Measurements from ENCODE around the gene SH3TC1.

SH3TC1 gene

GRCh38 chr4:8263397-8263796 lies 64.3 kb downstream of the SH3TC1 start:
- no peak for DNase-seq (ENCODE audit: low spot score)

GRCh38 chr4:8264106-8264505 lies 65.0 kb downstream of the SH3TC1 start:
- DNase-seq (ENCODE audit: low spot score) = no peak

GRCh38 chr4:8265171-8265929 lies 66.3 kb downstream of the SH3TC1 start:
- DNase-seq (ENCODE audit: low spot score) = no peak

- DNase-seq (ENCODE audit: low spot score) = no peak
Observed at GRCh38 chr4:8266088-8266487, 67.0 kb downstream of the SH3TC1 start.

- DNase-seq (ENCODE audit: low spot score) = no peak
Observed at GRCh38 chr4:8266508-8266907, 67.4 kb downstream of the SH3TC1 start.

GRCh38 chr4:8267077-8267476 lies 68.0 kb downstream of the SH3TC1 start:
- DNase-seq (ENCODE audit: low spot score) = peak; percentile 43

GRCh38 chr4:8268211-8268610 lies 69.1 kb downstream of the SH3TC1 start:
- no peak for DNase-seq (ENCODE audit: low spot score)

GRCh38 chr4:8268901-8269534 lies 69.9 kb downstream of the SH3TC1 start:
- DNase-seq (ENCODE audit: low spot score) = no peak

- no peak for DNase-seq (ENCODE audit: low spot score)
Observed at GRCh38 chr4:8269535-8270417, 70.7 kb downstream of the SH3TC1 start, which contains the start of gene HTRA3. Gene HTRA3, plus strand, starts transcription at chr4:8269754. Its CDS starts 215 bp downstream, at chr4:8269969.

- no peak for DNase-seq (ENCODE audit: low spot score)
Observed at GRCh38 chr4:8270418-8270771, 71.3 kb downstream of the SH3TC1 start.

- DNase-seq (ENCODE audit: low spot score) = no peak
Observed at GRCh38 chr4:8270912-8271815, 72.1 kb downstream of the SH3TC1 start.

GRCh38 chr4:8271821-8272220 lies 72.7 kb downstream of the SH3TC1 start:
- DNase-seq (ENCODE audit: low spot score) = no peak

GRCh38 chr4:8272472-8273428 lies 73.7 kb downstream of the SH3TC1 start:
- DNase-seq (ENCODE audit: low spot score) = no peak

GRCh38 chr4:8273450-8273849 lies 74.4 kb downstream of the SH3TC1 start:
- DNase-seq (ENCODE audit: low spot score) = no peak

GRCh38 chr4:8274066-8274652 lies 75.1 kb downstream of the SH3TC1 start:
- DNase-seq (ENCODE audit: low spot score) = no peak

- no peak for DNase-seq (ENCODE audit: low spot score)
Observed at GRCh38 chr4:8274765-8275547, 75.9 kb downstream of the SH3TC1 start.

- DNase-seq (ENCODE audit: low spot score) = no peak
Observed at GRCh38 chr4:8275548-8275910, 76.4 kb downstream of the SH3TC1 start.

GRCh38 chr4:8276358-8277240 lies 77.5 kb downstream of the SH3TC1 start:
- DNase-seq (ENCODE audit: low spot score) = no peak

Data from NAMALWA (cell line).